ENCODE results near the gene THRB. TPM values are rescaled to one million over a fixed set of nuclear protein-coding genes. Genes with fewer than 3 reads are reported as not detected.
A peak's percentile ranks its signal among the peaks of the same experiment; 100 is the strongest.

THRB gene
- total RNA-seq, 1 experiment from 2014 or later, result 9.7 TPM

GRCh38 chr3:24450160-24450907, 44.3 kb downstream of the THRB start:
- CTCF ChIA-PET, result no interaction called here
- intact Hi-C loops (cut with micrococcal nuclease; ENCODE audit: unreplicated experiment), result loop anchor here (2.0 to 5.0 kb wide), 2 partner anchors 44 to 183 kb away; partner anchors contain the start of gene THRB
- Histone ChIP-seq H3K9me3 (ENCODE audit: insufficient read depth, low read depth) (no peaks in the 10 kb centered on the region), H3K36me3 (ENCODE audit: low read depth) (no peaks in the 10 kb centered on the region), H3F3A (ENCODE audit: insufficient read depth, low read depth) (peaks cover 23% of the 10 kb centered on the region), H3K9me2 (ENCODE audit: insufficient read depth) (no peaks in the 10 kb centered on the region), H3K27ac (peak overlapping the region; percentile 80), H3K4me3 (peak overlapping the region; percentile 47), H3K4me1 (replicated peaks; ENCODE audit: insufficient read depth) (peaks cover 57% of the 10 kb centered on the region), H3K4me2 (peak overlapping the region; percentile 80), H3K79me2 (ENCODE audit: low read depth) (peaks cover 41% of the 10 kb centered on the region), H4K20me1 (ENCODE audit: insufficient read depth) (no peaks in the 10 kb centered on the region), H3K27me3 (ENCODE audit: insufficient read depth, low read depth) (no peaks in the 10 kb centered on the region), H2AFZ (peak overlapping the region; percentile 35; the same call in 1 of the 2 replicates)
- no TSS peak for BruUV-seq (replicated peaks)
- TF ChIP-seq CTCF (conservative IDR thresholded peaks at IDR 0.05) (no peak), EZH2 (IDR thresholded peaks at IDR 0.05; ENCODE audit: low read depth) (no peak)
- peak in 1 of 2 experiments; percentile 64 for DNase-seq
- POLR2A ChIA-PET (ENCODE audit: unreplicated experiment), result no interaction called here

- intact Hi-C loops (cut with micrococcal nuclease; ENCODE audit: unreplicated experiment), result no loop called here
- CTCF ChIA-PET, result no interaction called here
- no TSS peak for BruUV-seq (replicated peaks)
Observed at GRCh38 chr3:24447836-24448235, 46.8 kb downstream of the THRB start.

GRCh38 chr3:24446032-24446431, 48.6 kb downstream of the THRB start:
- Histone ChIP-seq H3K36me3 (ENCODE audit: low read depth) (no peaks in the 10 kb centered on the region), H3K9me3 (ENCODE audit: insufficient read depth, low read depth) (no peaks in the 10 kb centered on the region), H3K9me2 (ENCODE audit: insufficient read depth) (no peaks in the 10 kb centered on the region), H3K4me1 (replicated peaks; ENCODE audit: insufficient read depth) (peaks cover 26% of the 10 kb centered on the region), H4K20me1 (ENCODE audit: insufficient read depth) (no peaks in the 10 kb centered on the region), H3K4me2 (no peak overlapping the region), H3F3A (ENCODE audit: insufficient read depth, low read depth) (peaks cover 6% of the 10 kb centered on the region), H3K27ac (no peak overlapping the region), H3K27me3 (ENCODE audit: insufficient read depth, low read depth) (no peaks in the 10 kb centered on the region), H3K4me3 (no peak overlapping the region), H2AFZ (no peak overlapping the region), H3K79me2 (ENCODE audit: low read depth) (peaks cover 33% of the 10 kb centered on the region)
- ChIA-PET POLR2A (ENCODE audit: unreplicated experiment) (interaction anchor here (0.7 kb wide), 1 partner anchor 260 kb away, joined by 4 read pairs; no protein-coding TSS in a partner anchor), CTCF (no interaction called here)
- no peak for TF ChIP-seq EZH2 (IDR thresholded peaks at IDR 0.05; ENCODE audit: low read depth)
- no peak for TF ChIP-seq CTCF (conservative IDR thresholded peaks at IDR 0.05)
- no peak for DNase-seq
- BruUV-seq (replicated peaks), result no TSS peak
- intact Hi-C loops (cut with micrococcal nuclease; ENCODE audit: unreplicated experiment), result no loop called here

More at GRCh38 chr3:24447836-24448235, 46.8 kb downstream of the THRB start:
- Histone ChIP-seq H3K4me2 (no peak overlapping the region), H3K27me3 (ENCODE audit: insufficient read depth, low read depth) (no peaks in the 10 kb centered on the region), H4K20me1 (ENCODE audit: insufficient read depth) (no peaks in the 10 kb centered on the region), H3K9me3 (ENCODE audit: insufficient read depth, low read depth) (no peaks in the 10 kb centered on the region), H3K79me2 (ENCODE audit: low read depth) (peaks cover 33% of the 10 kb centered on the region), H3K36me3 (ENCODE audit: low read depth) (no peaks in the 10 kb centered on the region), H3K9me2 (ENCODE audit: insufficient read depth) (no peaks in the 10 kb centered on the region), H3K4me3 (no peak overlapping the region), H3K4me1 (replicated peaks; ENCODE audit: insufficient read depth) (peaks cover 43% of the 10 kb centered on the region), H3K27ac (no peak overlapping the region), H2AFZ (no peak overlapping the region), H3F3A (ENCODE audit: insufficient read depth, low read depth) (peaks cover 23% of the 10 kb centered on the region)
- POLR2A ChIA-PET (ENCODE audit: unreplicated experiment), result no interaction called here
- DNase-seq, result no peak
- TF ChIP-seq EZH2 (IDR thresholded peaks at IDR 0.05; ENCODE audit: low read depth), result no peak
- TF ChIP-seq CTCF (conservative IDR thresholded peaks at IDR 0.05), result no peak
